H1 (cell line): ENCODE data around the gene ZNF346. TPM values are rescaled to one million over a fixed set of nuclear protein-coding genes. Genes with fewer than 3 reads are reported as not detected.

ENCODE experiments used
- CTCF ChIA-PET: fragments of 300-600 bp; sonication (Branson Sonifier 250); formaldehyde crosslinking; loops from one replicate; lab custom pipeline; 2021; ENCODE audit not compliant: partially characterized antibody; lab: Charles Lee
- POLR2A ChIA-PET: fragments of 300-600 bp; sonication (Branson Sonifier 250); formaldehyde crosslinking; loops from one replicate; lab custom pipeline; 2021; ENCODE audit warnings: inconsistent platforms; ENCODE audit not compliant: partially characterized antibody; lab: Charles Lee
- DNase-seq, 2 experiments: peaks; one replicate each; pipeline versions ENCODE4 v3.0.0 to v3.0.0-alpha.2; 2010 to 2022; ENCODE audit warnings: low spot score in 2 of 2, low read depth in 1 of 2, mixed read lengths in 1 of 2
- FAIRE-seq: peaks from 2 replicates; lab custom pipeline; 2011; peaks lifted over from hg19 to GRCh38; lab: Jason Lieb, UNC
- H2AFZ ChIP-seq: 2 replicates; pipeline ENCODE4 v1.8.1; 2012; ENCODE audit warnings: low read length, inconsistent platforms
- H2AK5ac ChIP-seq: 2 replicates; pipeline ENCODE4 v1.6.1; 2013; ENCODE audit warnings: low read depth, low read length
- H2BK120ac ChIP-seq: replicated peaks from 2 replicates; pipeline ENCODE3; 2013; ENCODE audit warnings: low read depth, low read length, inconsistent platforms
- H2BK12ac ChIP-seq: 2 replicates; pipeline ENCODE4 v1.6.1; 2013; ENCODE audit warnings: low read depth, low read length
- H2BK15ac ChIP-seq: 2 replicates; pipeline ENCODE4 v1.6.1; 2013; ENCODE audit warnings: low read length
- H2BK20ac ChIP-seq: 2 replicates; pipeline ENCODE4 v1.6.1; 2013; ENCODE audit warnings: low read length
- H2BK5ac ChIP-seq: 2 replicates; pipeline ENCODE4 v1.6.1; 2013; ENCODE audit warnings: low read depth, low read length
- H3K14ac ChIP-seq: 2 replicates; pipeline ENCODE4 v1.6.1; 2013; ENCODE audit warnings: inconsistent platforms; ENCODE audit not compliant: insufficient read length
- H3K18ac ChIP-seq: 2 replicates; pipeline ENCODE4 v1.6.1; 2013; ENCODE audit warnings: low read length; ENCODE audit errors: extremely low read depth
- H3K23ac ChIP-seq: 2 replicates; pipeline ENCODE4 v1.6.1; 2013; ENCODE audit warnings: inconsistent platforms; ENCODE audit not compliant: insufficient read length
- H3K23me2 ChIP-seq: 2 replicates; pipeline ENCODE4 v1.6.1; 2013; ENCODE audit warnings: low read depth, low read length
- H3K27ac ChIP-seq: 2 replicates; pipeline ENCODE4 v1.6.1; 2011; ENCODE audit warnings: low read depth, low read length, inconsistent platforms
- H3K27me3 ChIP-seq, 4 experiments: replicated peaks in 1 of 4; 1 replicate in 1 of 4; 2 replicates in 3 of 4; pipeline versions ENCODE4 v1.6.1 to v1.8.1; 2011 to 2013; ENCODE audit warnings: low read length in 3 of 4, mild to moderate bottlenecking in 3 of 4, inconsistent platforms in 2 of 4, mixed read lengths in 2 of 4, moderate library complexity in 1 of 4; ENCODE audit not compliant: control insufficient read depth in 3 of 4, insufficient read depth in 3 of 4; ENCODE audit errors: extremely low read depth in 1 of 4
- H3K36me3 ChIP-seq, 4 experiments: 2 replicates each; pipeline versions ENCODE4 v1.6.1 to v1.8.1; 2011 to 2013; ENCODE audit warnings: mild to moderate bottlenecking in 4 of 4, low read length in 3 of 4, moderate library complexity in 2 of 4, control low read depth in 1 of 4, inconsistent platforms in 1 of 4; ENCODE audit not compliant: insufficient read depth in 4 of 4, control insufficient read depth in 2 of 4
- H3K4ac ChIP-seq: replicated peaks from 2 replicates; pipeline ENCODE3; 2013; ENCODE audit warnings: low read length, low read depth, mixed read lengths, inconsistent platforms; ENCODE audit not compliant: insufficient read length
- H3K4me1 ChIP-seq, 4 experiments: replicated peaks in 1 of 4; 1 replicate in 1 of 4; 2 replicates in 3 of 4; pipeline versions ENCODE4 v1.6.1 to v1.8.1; 2011 to 2013; ENCODE audit warnings: low read length in 3 of 4, inconsistent platforms in 2 of 4, mixed read lengths in 1 of 4; ENCODE audit not compliant: insufficient read depth in 4 of 4, control insufficient read depth in 3 of 4
- H3K4me2 ChIP-seq, 2 experiments: 2 replicates each; pipeline versions ENCODE4 v1.6.1 to v1.8.1; 2011 to 2013; ENCODE audit warnings: low read depth in 2 of 2, low read length in 2 of 2, control low read depth in 1 of 2, inconsistent platforms in 1 of 2, mild to moderate bottlenecking in 1 of 2; ENCODE audit not compliant: insufficient read depth in 1 of 2
- H3K4me3 ChIP-seq, 4 experiments: fragments of 200-600, 300-600 bp in 1 of 4; sonication (generic), shearing (Covaris generic), sonication (Bioruptor Twin) in 1 of 4; 2 replicates each; pipeline versions ENCODE4 v1.5.1 to v1.8.1; 2011 to 2016; ENCODE audit warnings: low read length in 4 of 4, low read depth in 3 of 4, control low read depth in 2 of 4, inconsistent platforms in 2 of 4, mild to moderate bottlenecking in 2 of 4, mixed read lengths in 1 of 4, moderate library complexity in 1 of 4; ENCODE audit not compliant: insufficient read depth in 2 of 4; ENCODE audit errors: extremely low read depth in 1 of 4
- H3K56ac ChIP-seq: replicated peaks from 2 replicates; pipeline ENCODE3; 2013; ENCODE audit warnings: low read depth, mild to moderate bottlenecking, mixed read lengths, low read length, inconsistent platforms; ENCODE audit not compliant: insufficient read length
- H3K79me1 ChIP-seq: 2 replicates; pipeline ENCODE4 v1.6.1; 2013; ENCODE audit warnings: low read depth, low read length, control low read depth
- H3K79me2 ChIP-seq, 2 experiments: 2 replicates each; pipeline versions ENCODE4 v1.6.1 to v1.8.1; 2012 to 2013; ENCODE audit warnings: low read length in 2 of 2, mild to moderate bottlenecking in 2 of 2, inconsistent platforms in 1 of 2; ENCODE audit not compliant: insufficient read depth in 2 of 2, control insufficient read depth in 1 of 2
- H3K9ac ChIP-seq, 4 experiments: replicated peaks in 1 of 4; 1 replicate in 1 of 4; 2 replicates in 3 of 4; pipeline versions ENCODE4 v1.6.1 to v1.8.1; 2011 to 2013; ENCODE audit warnings: low read depth in 3 of 4, low read length in 3 of 4, control low read depth in 2 of 4, mild to moderate bottlenecking in 2 of 4, moderate library complexity in 2 of 4, inconsistent platforms in 1 of 4; ENCODE audit errors: extremely low read depth in 1 of 4
- H3K9me3 ChIP-seq, 2 experiments: 2 replicates each; pipeline versions ENCODE4 v1.6.1 to v1.8.1; 2012 to 2013; ENCODE audit warnings: mild to moderate bottlenecking in 2 of 2, moderate library complexity in 2 of 2, control low read depth in 1 of 2, inconsistent platforms in 1 of 2, low read depth in 1 of 2, low read length in 1 of 2, mixed read lengths in 1 of 2; ENCODE audit not compliant: insufficient read depth in 2 of 2
- H4K20me1 ChIP-seq, 2 experiments: replicated peaks in 1 of 2; 2 replicates each; pipeline versions ENCODE3 to v1.8.1; 2011 to 2013; ENCODE audit warnings: inconsistent platforms in 2 of 2, low read length in 2 of 2, mild to moderate bottlenecking in 1 of 2; ENCODE audit not compliant: insufficient read depth in 2 of 2, control insufficient read depth in 1 of 2
- H4K5ac ChIP-seq: 2 replicates; pipeline ENCODE4 v1.6.1; 2013; ENCODE audit warnings: low read length, low read depth, mixed read lengths, inconsistent platforms; ENCODE audit not compliant: insufficient read length
- H4K8ac ChIP-seq: 2 replicates; pipeline ENCODE4 v1.8.0; 2013; ENCODE audit warnings: mild to moderate bottlenecking, moderate library complexity, low read length, inconsistent platforms; ENCODE audit not compliant: insufficient read depth; ENCODE audit errors: extremely low read depth
- H4K91ac ChIP-seq: replicated peaks from 2 replicates; pipeline ENCODE3; 2013; ENCODE audit warnings: low read length, mixed read lengths, inconsistent platforms; ENCODE audit not compliant: insufficient read length
- BACH1 ChIP-seq: IDR thresholded peaks from 2 replicates; pipeline ENCODE4 v1.6.1; 2012; ENCODE audit warnings: low read length, improper control_type of control experiment
- CREB1 ChIP-seq: IDR thresholded peaks from 2 replicates; pipeline ENCODE4 v1.6.1; 2012; ENCODE audit warnings: inconsistent platforms
- EGR1 ChIP-seq: IDR thresholded peaks from 2 replicates; pipeline ENCODE4 v1.6.1; 2011; ENCODE audit warnings: low read depth, low read length, borderline replicate concordance
- EZH2 ChIP-seq: fragments of 200-600 bp; sonication (generic); IDR thresholded peaks from 2 replicates; pipeline ENCODE4 v1.7.1; 2012; ENCODE audit warnings: low read depth, mild to moderate bottlenecking, moderate library complexity, low read length, inconsistent platforms; ENCODE audit not compliant: severe bottlenecking
- NRF1 ChIP-seq: IDR thresholded peaks from 2 replicates; pipeline ENCODE4 v1.6.1; 2011; ENCODE audit warnings: mild to moderate bottlenecking, low read depth, low read length, improper control_type of control experiment
- RBBP5 ChIP-seq: IDR thresholded peaks from 2 replicates; pipeline ENCODE4 v1.7.1; 2012; ENCODE audit warnings: low read depth, mild to moderate bottlenecking, inconsistent platforms, low read length, moderate library complexity, borderline replicate concordance
- SIN3A ChIP-seq, 2 experiments: IDR thresholded peaks in 1 of 2; conservative IDR thresholded peaks in 1 of 2; 2 replicates each; pipeline ENCODE4 v1.6.1; 2011 to 2012; ENCODE audit warnings: low read length in 2 of 2, improper control_type of control experiment in 1 of 2, low read depth in 1 of 2, mild to moderate bottlenecking in 1 of 2
- SP2 ChIP-seq: IDR thresholded peaks from 2 replicates; pipeline ENCODE4 v1.6.1; 2012; ENCODE audit warnings: mild to moderate bottlenecking, low read length, inconsistent platforms
- WGBS, 2 experiments: shearing (Covaris generic) in 1 of 2; methylation state at CpG; one replicate each; pipeline versions ENCODE4 v1.1.6 to v1.1.7; 2013 to 2015; ENCODE audit warnings: low lambda C conversion rate in 2 of 2, mixed read lengths in 2 of 2, inconsistent platforms in 1 of 2, low coverage in 1 of 2, missing lambda C conversion rate in 1 of 2; ENCODE audit not compliant: insufficient replicate concordance in 2 of 2, insufficient coverage in 1 of 2, insufficient read length in 1 of 2; ENCODE audit errors: extremely low coverage in 1 of 2, missing lambda C conversion rate in 1 of 2; 5-methylcytosine and 5-hydroxymethylcytosine counted together
- polyA plus RNA-seq, 7 experiments: library from polyadenylated mRNA; depleted of rRNA in 3 of 7; stranded (reverse) in 5 of 7; unstranded in 2 of 7; fragments of >200 nt in 5 of 7; fragments of 200-250 nt in 2 of 7; gene quantifications; 1 replicate in 5 of 7; 2 replicates in 1 of 7; 4 replicates in 1 of 7; pipeline versions ENCODE4 v1.2.1 to v1.2.3, GENCODE V29; 2011 to 2013; ENCODE audit warnings: missing spikeins in 2 of 7, mixed read lengths in 2 of 7
- total RNA-seq: library from RNA; stranded (reverse); fragmentation: NEBNext Ultra II Directional; extraction: Animal tissue kit (Norgen Biotek cat#: 25700); gene quantifications from 2 replicates; pipeline ENCODE4 v1.2.1, GENCODE V29; 2021
- TF ChIP-seq, protein P1 (sequence below): IDR thresholded peaks from 2 replicates; pipeline ENCODE4 v1.6.1; 2012; ENCODE audit warnings: low read length, inconsistent platforms
- TF ChIP-seq, protein P2 (sequence below), 3 experiments: IDR thresholded peaks; 1 replicate in 2 of 3; 2 replicates in 1 of 3; pipeline versions ENCODE4 v1.5.1 to v1.6.1; 2011; ENCODE audit warnings: low read length in 3 of 3, mild to moderate bottlenecking in 3 of 3, inconsistent platforms in 2 of 3, low read depth in 1 of 3, moderate library complexity in 1 of 3; ENCODE audit not compliant: insufficient read depth in 1 of 3; ENCODE audit errors: control extremely low read depth in 1 of 3

Gene ZNF346
- total and polyA plus RNA-seq, 2 of the 8 experiments (the other 6 are each of a cell fraction or from before 2014, with no cell fraction given): 19.9 to 20.8 TPM

DNA sequence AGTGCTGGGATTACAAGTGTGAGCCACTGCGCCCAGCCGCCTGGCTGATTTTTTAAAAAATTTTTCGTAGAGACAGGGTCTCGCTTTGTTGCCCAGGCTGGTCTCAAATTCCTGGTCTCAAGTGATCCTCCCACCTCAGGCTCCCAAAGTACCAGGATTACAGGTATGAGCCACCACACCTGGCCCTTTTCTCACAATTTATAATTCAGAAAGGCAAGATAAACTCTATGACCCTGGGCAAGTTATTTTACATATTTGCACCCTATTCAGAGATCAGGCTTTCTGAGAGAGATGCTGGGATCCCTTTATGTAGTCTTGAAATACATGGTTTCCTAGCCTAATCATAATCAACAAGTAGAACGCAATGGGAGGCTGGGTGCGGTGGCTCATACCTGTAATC, 20.6 kb downstream of the ZNF346 start:
- Histone ChIP-seq H2AFZ (no peak overlapping the region), H2BK5ac (no peak overlapping the region), H3K36me3 (peaks cover 6 to 31% (median 16%) of the 10 kb centered on the region in 4 experiments; a peak in 7 of 8 replicates), H3K18ac (no peak overlapping the region), H3K79me1 (no peaks in the 10 kb centered on the region), H2BK120ac (no peak overlapping the region), H3K4me2 (no peak overlapping the region), H3K14ac (no peak overlapping the region), H3K4me3 (no peak overlapping the region), H2AK5ac (no peak overlapping the region), H2BK20ac (no peak overlapping the region), H3K4ac (no peak overlapping the region), H3K9ac (no peak overlapping the region), H4K20me1 (no peaks in the 10 kb centered on the region), H3K4me1 (no peaks in the 10 kb centered on the region), H3K27ac (no peak overlapping the region), H3K27me3 (no peaks in the 10 kb centered on the region), H4K5ac (no peak overlapping the region), H3K9me3 (no peaks in the 10 kb centered on the region), H3K79me2 (peaks cover under 1 to 4% of the 10 kb centered on the region in 2 experiments; a peak in 1 of 4 replicates), H3K23ac (no peak overlapping the region), H3K56ac (no peak overlapping the region), H3K23me2 (no peaks in the 10 kb centered on the region), H4K8ac (no peak overlapping the region), H2BK15ac (no peak overlapping the region), H4K91ac (no peak overlapping the region), H2BK12ac (no peak overlapping the region)
- 96% methylated on average over 6 of the region's 6 CpGs; no CpG with 5 or more reads in 1 of the 2 experiments for WGBS, 2 experiments
- ChIA-PET POLR2A (no interaction called here), CTCF (interaction anchor here (1.6 to 2.2 kb wide), 4 partner anchors 16 to 382 kb away, joined by 3 to 10 read pairs (median 7); no protein-coding TSS in a partner anchor)
- DNase-seq: no peak
- no peak for FAIRE-seq
- no peak for TF ChIP-seq SP2
- no peak for TF ChIP-seq BACH1
- TF ChIP-seq, protein P1, sequence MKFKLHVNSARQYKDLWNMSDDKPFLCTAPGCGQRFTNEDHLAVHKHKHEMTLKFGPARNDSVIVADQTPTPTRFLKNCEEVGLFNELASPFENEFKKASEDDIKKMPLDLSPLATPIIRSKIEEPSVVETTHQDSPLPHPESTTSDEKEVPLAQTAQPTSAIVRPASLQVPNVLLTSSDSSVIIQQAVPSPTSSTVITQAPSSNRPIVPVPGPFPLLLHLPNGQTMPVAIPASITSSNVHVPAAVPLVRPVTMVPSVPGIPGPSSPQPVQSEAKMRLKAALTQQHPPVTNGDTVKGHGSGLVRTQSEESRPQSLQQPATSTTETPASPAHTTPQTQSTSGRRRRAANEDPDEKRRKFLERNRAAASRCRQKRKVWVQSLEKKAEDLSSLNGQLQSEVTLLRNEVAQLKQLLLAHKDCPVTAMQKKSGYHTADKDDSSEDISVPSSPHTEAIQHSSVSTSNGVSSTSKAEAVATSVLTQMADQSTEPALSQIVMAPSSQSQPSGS: no peak
- TF ChIP-seq NRF1: no peak
- no peak for TF ChIP-seq EZH2
- TF ChIP-seq RBBP5: no peak
- no peak for TF ChIP-seq EGR1
- TF ChIP-seq, protein P2, sequence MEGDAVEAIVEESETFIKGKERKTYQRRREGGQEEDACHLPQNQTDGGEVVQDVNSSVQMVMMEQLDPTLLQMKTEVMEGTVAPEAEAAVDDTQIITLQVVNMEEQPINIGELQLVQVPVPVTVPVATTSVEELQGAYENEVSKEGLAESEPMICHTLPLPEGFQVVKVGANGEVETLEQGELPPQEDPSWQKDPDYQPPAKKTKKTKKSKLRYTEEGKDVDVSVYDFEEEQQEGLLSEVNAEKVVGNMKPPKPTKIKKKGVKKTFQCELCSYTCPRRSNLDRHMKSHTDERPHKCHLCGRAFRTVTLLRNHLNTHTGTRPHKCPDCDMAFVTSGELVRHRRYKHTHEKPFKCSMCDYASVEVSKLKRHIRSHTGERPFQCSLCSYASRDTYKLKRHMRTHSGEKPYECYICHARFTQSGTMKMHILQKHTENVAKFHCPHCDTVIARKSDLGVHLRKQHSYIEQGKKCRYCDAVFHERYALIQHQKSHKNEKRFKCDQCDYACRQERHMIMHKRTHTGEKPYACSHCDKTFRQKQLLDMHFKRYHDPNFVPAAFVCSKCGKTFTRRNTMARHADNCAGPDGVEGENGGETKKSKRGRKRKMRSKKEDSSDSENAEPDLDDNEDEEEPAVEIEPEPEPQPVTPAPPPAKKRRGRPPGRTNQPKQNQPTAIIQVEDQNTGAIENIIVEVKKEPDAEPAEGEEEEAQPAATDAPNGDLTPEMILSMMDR (IDR thresholded peaks at IDR 0.05; ENCODE audit: control extremely low read depth in 1 of 3, insufficient read depth in 1 of 3, low read depth in 1 of 3, low read length in 3 of 3): no peak
- TF ChIP-seq CREB1: no peak
- no peak for TF ChIP-seq SIN3A (conservative IDR thresholded peaks at IDR 0.05 in 1 of 2, IDR thresholded peaks at IDR 0.05 in 1 of 2; ENCODE audit: low read depth in 1 of 2, low read length in 2 of 2)
